Kidney capillary endothelial cell (primary cell): ENCODE results near the gene MFSD6.
"Not testable (repeated sequence)": the region's sequence is repeated elsewhere in the genome, so short reads cannot be mapped to it uniquely, and the experiment has no call there.

Experiments used
- DNase-seq: peaks from one replicate; pipeline ENCODE4 v3.0.0-alpha.2; 2018; ENCODE audit warnings: low spot score

The MFSD6 gene

DNA sequence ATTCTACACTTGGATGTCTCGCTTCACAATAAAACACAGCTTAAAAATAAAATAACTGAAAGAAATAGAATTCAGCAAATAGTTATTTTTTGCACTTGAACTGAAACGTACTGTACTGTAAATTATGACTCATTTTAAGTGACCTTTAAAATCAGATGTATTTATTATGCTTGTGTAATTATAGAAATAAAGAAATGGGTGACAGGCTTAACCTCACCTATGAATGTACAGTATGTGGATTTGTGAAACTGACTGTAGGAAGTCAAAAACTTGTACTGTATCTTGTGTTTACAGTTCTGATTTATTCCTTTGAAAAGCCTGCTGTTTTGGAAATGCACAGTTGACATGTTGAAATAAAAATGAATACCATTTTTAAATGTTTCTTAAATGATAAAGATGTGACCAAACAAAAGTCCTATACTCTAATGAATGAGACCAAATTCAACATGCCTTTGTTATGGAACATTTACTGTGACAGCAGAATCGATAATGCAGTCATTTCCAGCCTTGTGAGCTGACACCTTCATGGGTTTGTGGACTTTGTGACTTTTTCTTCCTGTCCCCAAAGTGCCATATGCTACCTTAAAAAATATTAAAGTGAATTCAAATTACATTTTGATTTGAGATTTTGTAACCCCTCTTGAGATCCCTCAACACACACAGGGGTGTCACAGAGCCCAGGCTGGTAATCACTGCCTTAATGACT, 93.7 kb downstream of the MFSD6 start:
- DNase-seq: no peak

DNA sequence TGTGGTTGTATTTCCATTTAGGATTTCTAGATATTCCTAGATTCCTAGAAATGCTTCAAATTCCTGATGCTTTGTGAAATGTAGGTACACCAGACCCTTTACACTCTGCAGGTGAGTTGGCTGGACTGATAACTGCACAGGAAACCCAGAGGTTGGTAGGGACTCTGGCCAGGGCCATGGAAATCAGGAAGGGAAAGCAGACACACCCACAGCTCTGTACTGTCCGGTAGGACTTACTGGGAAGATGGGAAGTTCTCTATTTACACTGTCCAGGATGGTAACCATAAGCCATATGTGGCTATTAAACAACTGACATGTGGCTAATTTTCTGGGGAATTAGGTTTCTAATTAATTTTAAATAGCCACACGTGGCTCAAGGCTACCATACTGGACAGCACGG, 94.9 kb downstream of the MFSD6 start:
- no peak for DNase-seq

DNA sequence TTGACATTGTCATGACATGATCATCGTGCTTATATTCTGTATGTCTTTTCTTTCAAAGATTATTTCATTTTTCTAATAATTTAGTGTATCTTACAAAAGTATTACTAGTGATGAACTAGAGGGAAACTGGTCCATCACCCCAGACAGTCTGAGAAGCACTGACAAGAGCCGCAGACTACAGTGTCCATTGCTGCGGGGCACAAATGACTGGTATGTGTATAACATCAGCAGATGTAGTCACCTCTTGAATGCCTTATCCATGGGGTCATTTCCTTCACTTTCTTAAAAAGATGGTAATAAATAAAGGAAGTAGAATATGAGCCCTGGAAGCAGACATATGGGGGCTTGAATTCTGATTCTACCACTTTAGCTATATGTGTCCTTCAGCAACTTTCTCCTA, 96.8 kb downstream of the MFSD6 start:
- no peak for DNase-seq

DNA sequence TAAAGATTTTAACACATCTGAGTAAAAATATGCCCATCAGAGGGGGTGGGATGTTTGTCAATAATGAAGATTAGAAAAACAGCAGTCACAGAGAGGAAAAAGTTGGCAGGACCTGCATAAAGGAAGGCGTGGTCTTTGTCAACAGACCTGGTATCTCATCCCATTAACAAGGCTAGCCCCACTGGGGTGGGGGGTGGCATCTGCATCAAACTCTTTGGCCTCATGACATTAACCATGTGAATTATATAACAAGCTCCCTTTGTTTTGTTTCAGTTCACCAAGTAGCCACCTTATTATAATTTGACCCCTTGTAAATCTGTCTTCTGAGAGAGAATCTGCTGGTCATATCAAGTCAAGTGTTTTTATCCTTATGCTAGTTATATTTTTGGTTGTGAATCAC, 97.5 kb downstream of the MFSD6 start:
- no peak for DNase-seq

DNA sequence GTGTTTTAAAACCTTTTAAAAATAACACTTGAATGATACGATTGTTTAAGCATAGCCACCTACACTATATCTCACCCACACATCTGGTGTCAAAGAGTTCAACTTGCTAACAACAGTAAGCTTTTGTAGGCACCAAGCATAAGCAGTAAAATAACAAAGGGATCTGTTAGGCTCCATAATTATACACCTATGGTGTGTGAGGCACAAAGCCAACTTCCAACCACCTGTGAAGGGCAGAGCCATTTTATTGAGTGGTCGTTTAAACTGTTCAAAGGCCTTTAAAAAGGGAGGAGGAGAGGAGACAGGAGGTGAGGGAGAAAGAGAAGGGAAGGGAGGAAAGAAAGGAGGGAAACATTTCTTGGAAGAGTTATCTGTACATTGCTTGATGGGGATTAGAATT, 98.5 kb downstream of the MFSD6 start:
- no peak for DNase-seq

DNA sequence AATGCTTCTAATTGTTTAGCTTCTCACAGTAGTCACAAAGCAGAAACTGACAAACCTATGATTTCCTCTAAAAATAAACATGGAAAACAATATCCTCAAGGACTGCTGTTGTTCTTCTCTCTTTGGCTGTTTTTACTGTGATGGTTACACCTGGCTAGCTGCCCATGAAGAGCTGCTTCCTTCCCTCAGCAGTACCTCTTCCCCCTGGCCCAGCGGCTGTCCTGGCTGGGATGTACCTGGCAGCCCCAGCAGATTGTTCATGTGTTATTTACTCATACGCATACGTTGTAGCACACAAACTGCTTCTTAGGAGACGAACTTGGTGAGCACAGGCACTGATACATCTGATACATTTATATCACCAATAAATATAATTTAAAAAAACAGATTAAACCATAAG, 99.0 kb downstream of the MFSD6 start:
- no peak for DNase-seq

DNA sequence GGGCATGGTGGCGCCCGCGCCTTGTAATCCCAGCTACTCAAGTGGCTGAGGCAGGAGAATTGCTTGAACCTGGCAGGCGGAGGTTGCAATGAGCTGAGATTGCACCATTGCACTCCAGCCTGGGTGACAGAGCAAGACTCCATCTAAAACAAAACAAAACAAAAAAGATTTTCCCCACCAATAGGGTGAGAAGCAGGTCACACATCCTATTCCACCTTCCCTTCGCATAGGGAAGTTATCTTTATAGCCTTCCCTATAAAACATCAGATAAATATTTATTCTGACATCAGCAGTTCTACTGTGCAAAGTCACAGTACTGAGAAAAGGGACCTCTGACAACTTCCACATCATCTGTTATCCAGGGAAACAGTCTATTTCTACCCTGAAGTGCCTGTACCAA, 101.7 kb downstream of the MFSD6 start:
- DNase-seq: not testable (repeated sequence)

DNA sequence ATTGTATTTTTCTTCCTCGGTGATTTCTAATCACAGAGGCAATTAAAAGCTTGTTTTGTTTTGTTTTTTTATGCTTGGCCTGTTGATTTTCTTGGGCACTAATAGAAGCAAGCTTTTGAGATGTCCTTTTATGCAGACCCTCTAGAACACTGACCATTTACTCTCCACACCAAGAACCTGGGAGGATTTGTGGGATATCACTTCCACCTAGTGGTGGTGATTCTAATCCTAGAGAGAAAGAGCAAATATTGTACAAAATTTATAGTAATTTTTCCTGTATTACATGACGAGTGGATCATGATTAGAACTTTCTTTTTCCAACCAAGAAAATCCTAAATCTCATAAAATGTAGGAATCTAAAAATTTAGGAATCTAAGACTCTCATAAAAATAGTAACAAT, 102.9 kb downstream of the MFSD6 start:
- DNase-seq: peak; percentile 37

DNA sequence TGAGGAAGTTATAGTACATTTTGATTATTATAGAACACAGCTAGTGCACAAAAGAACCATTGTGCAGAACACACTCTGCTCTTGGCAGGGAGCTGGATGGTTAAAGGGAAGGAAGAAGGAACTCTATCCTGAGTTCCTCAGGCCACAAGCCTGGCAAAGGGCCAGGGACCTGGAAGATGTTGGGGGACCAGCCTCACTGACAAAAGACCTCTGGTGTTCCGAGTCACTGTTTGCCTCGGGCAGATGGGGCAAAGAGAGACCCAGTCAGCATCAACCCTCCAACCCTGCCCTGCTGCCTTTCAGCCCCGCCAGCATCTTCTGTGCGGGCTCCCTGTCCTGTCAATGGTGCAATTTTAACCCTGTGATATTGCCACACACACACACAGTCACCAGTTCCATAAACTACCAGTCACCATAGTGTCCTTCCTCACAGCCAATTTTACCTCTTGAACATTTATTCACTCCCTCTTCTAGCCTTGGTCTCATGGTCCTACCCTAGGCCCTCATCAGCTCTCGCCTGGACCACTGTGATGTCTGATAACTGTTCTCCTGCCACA, 104.5 kb downstream of the MFSD6 start:
- DNase-seq: no peak

DNA sequence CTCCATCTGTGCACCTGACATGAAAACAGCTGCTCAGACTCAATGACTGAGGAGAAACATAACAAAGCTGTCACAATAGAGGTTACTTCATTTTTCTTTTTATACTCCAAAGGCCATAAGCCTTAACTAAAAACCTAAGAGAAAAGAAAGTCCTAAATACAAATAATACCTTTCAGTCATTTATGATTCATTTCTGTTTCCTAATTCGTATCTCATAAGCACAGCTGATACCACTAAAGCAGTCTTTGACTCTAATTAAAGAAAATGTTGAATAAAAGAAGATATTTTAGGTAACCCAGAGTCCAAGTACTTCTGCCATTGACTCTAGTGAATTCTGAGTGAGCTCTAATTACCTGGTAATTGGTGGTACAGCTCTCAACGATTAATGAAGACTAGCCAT, 105.7 kb downstream of the MFSD6 start:
- no peak for DNase-seq

DNA sequence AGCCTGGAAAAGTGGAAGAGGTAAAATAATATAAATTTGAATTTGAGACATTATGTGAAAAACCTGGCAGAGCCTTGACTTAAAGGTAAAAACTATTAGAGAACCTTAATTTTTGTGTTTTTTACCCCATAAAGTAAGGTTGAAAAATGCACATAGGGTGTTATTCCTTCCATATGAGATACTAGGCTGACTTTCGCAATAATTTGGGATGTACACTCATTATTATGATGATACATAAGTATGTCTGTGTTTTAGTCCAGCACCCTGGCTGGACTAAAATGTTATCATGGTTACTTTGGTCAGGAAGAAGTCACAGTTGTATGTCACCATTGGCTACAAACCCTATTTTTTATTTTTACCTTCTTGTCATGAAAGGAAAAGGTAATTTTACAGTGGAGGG, 106.5 kb downstream of the MFSD6 start:
- DNase-seq: no peak

DNA sequence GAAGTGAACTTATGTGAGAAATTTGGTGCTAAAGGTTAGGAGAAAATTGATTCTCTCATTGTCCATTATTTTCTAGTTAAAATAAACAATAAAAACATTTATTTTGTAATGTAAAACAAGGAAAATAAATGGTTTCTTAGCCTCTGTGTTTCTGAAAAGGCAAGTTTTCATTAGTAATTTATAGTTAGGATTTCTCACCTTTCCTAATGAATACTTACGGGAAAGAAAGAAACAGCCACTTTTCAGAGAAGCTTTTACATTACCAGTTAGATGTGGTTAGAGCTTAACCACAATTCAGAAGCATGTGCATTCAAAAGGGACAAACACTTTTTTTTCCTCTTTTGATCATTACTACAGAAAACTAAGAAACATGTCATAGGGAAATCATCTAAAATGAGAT, 107.5 kb downstream of the MFSD6 start:
- no peak for DNase-seq

DNA sequence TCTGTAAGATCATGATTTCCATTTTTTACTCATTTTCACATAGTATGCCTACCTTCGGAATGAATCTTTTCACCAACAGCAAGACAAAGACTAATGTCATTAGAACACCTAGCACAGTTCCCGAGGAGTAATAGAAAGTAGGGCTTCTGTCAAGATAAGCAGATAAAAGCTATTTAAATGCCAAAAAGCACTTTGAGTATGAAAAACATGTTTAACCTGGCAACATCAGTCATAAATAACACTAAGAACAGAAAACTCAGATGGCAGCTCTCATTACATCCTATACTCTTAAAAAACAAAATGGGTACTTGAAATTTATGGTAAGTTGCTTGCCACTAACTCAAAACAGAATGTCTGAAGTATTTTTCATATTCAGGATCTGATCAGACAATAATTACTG, 109.3 kb downstream of the MFSD6 start:
- no peak for DNase-seq

DNA sequence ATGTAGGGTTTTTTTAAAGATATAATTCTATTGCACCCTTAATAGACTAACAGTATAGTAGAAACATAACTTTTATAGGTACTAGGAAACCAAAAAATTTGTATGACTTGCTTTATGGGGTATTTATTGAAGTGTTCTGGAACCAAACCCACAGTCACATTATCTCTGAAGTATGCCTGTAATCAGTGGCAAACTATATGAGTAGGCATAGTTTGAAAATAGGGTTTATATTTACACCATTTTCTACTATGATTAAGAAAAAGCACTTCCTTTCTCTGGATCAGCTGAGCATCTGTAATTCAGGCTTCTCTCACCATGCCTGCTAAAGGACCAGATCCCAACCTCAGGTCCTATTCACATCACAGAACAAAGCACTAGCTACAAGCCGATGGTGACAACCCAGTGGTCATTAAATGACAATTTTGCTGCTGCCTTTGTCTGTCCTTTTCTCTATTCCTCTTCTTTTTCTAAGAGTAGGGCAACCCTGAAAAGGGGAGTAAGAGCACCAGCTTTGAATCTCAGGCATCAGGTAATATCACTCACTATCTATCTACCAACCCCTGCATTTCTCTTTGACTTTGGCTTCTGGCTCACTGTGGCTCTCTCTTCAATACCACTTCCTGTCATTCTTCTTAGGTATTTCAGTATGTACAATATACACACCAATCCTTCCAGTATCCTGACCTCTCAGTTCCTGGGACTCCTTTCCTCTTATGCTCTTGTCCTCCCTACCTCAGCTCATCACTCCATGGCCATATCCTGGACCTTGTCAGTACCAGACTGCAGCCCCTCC, 112.0 kb downstream of the MFSD6 start:
- DNase-seq: no peak

DNA sequence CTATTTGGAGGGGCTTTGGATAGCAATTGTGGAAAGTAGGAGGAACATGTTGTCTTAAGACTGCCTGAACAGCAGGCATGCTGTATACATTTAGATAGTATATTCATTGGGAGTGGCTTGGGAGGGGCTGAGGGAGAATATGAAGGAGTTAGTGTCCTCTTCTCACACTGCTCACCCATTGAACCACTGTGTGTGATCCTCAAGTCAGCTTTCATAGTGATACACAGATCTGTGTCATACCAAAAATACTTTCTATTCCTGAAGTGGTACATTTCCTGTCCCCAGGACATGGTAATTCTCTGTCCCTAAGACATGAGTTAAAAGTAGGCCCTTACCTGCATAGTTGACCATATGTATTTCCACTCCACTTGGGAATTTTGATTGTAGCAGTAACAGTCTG, 116.8 kb downstream of the MFSD6 start:
- DNase-seq: no peak

DNA sequence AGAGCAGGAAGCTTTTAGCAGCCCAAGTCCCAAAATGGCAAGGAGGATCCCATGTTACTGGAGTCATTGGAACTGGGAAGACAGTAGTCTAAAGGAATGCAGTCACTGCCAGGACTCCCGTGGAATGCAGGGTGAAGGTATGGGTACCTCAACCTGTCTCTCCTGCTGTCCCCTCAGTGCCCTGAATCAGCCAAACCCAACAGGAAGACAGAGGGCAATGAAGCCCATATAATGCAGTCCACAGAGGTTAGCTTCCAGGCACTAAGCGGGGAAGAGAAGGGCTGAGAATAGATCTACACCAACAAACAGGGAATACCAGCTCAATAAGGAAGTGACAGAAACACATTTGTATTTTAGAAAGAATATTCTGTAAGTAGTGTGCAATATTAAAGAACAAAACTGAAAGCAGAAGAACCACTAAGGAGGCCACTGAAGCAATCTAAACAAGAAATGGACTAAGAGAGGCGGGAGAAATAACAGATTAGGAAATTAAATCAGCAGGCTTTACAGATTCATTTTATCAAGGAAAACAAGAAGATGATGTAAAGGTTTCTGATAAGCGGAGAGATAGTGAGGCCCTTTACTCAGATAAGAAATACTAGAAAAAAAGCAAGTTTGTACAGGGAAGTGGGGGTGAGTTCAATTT, 118.1 kb downstream of the MFSD6 start:
- DNase-seq: no peak

DNA sequence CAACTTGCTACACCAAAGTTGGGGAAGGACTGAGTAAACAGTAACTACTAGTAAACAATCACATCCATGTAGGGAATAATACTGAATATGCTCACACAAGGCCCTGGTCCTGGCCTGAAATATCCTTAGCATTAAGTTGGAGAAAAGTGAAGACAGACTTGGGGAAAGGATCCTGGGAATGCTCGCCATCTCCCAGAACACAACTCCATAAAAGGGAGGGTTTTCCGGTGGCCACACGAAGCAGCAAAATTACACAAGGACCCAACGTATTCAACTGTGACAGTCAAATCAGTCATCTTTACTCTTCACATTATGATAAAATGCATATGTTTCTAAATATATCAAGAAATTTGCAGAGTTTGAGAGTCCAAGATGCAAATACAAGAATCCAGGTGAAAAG, 119.1 kb downstream of the MFSD6 start:
- DNase-seq: no peak

DNA sequence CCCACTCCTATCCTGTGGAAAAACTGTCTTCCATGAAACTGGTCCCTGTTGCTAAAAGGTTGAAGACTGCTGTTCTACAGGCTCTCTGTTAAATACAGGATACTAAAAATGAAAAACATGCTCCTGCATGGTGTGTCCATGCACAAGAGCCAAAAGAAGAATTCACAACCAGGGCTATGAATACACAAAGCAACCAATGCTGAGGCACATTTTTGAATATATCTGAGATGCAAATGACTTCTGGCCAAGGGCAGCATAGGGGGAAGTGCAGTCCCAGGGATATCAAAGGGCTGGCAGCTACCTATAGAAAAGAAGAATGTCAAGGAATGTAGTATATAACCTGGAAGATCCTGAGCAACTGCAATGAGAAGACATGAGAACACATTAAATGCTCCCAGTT, 119.8 kb downstream of the MFSD6 start:
- no peak for DNase-seq

DNA sequence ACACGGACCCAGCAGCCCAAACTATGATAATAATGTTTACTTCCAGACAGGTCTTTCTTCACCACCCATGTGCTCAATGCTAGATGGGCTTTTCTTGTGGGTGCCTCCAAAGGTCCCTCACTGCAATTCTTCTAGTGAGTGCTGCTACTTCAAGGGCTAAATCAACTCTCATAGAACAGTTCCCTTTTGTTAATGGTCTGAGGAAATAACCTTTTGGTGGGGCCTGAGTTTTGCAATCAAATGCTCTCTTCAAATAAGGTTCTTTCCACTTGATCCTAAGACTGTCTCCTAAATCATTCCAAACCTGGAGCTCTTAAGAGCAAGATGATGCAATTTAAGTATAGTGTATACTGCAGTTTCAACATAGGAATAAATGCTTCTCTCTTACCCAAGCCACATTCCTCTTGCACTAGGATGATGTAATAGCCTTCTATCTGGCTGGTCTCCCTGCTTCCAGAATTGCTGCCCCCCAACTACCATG, 120.4 kb downstream of the MFSD6 start:
- no peak for DNase-seq

DNA sequence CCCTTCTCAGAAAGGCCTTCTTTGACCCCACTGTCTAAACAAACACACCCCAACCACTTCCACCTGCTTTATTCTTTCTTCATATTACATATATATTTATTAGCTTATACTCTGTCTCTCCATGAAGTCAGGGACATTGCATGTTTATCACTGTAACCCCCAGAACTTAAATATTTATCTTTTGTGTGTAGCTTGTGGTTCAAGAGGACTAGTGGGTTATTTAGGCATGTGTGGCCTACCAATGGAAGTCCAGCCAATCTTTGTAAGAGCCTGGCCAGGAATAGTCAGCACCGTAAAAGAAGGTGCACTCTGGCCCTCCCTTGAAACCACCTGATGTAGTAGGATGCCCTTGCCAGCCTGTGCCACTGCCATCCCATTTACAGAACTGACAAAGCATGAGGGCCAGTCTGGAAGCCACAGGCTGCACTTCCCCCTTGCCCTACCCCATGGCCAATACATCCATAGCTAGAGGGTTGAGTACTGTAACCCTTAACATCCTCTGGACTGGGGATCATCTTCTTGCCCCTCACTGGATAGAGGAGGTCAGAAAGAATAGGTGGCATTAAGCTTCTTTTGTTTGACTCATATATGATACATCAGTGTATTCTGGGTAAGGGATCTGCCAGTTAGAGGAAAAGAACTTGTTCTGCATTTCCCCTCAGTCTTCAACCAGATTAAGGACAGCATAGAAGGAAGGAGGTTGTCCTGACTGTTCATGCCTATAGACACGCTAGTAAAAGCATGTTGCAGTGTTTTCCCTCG, 121.5 kb downstream of the MFSD6 start:
- no peak for DNase-seq

DNA sequence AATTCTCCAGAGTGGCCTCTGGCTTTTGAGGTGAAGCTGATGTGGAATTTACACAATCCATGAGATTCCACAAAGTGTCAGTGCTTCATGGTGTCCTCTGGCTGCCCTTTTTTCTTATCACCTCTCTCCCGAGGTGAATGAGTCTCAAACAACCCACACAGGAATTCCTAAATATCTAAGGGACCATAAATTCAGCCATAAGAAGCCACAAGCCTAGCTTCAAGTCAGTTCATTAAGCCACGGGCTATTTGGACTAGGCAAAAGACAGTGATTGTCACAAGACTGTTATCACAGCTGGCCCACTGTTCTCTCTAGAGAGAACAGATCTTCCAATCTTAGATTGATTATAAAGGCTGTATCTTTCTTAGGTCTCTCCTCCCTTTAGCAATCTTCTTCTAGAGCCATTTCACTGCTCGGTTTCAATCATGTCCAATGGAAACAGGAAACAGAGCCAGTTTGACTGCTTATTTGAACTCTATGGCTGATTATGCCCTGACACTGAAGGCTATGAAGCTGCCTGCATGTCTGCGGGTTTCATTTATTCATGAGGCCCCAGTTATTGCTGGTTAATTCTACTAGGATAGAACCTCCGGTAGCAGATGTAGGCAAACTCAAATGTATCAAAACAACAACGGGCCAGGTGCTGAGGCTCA, 122.2 kb downstream of the MFSD6 start:
- no peak for DNase-seq

DNA sequence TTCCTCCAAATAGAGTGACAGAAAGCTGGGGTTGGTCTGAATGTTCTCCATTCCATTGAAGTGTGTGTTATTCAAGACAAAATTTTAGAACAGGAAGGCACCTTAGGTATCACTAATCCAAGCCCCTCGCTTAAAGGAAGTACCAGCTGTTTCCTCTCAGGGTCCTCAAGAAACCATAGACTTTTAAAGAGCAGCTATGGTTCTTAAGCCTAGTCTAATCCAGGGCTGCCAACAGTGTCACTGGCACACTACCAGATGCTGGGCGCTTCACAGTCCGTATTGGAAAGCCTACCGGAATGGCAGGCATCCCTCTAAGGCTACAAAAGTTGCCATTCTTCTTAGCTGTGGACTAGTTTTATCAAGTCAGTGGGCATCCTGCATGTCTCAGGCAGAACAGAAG, 124.4 kb downstream of the MFSD6 start:
- DNase-seq: no peak
